Upper lobe of left lung (tissue), 6 donors: ENCODE results near the gene RHOH. TPM values are rescaled to one million over a fixed set of nuclear protein-coding genes. Genes with fewer than 3 reads are reported as not detected.

Experiments used
- ATAC-seq, 2 donors: fragments of 200-7000 bp; cut with Tn5 transposase; one replicate each; pipeline ENCODE4 v1.9.1; 2022; ENCODE audit warnings: mild to moderate bottlenecking in 2 of 2, moderate library complexity in 2 of 2; ENCODE audit not compliant: low FRiP score in 2 of 2
- DNase-seq, 2 donors: peaks; one replicate each; pipeline ENCODE4 v3.0.0-alpha.2; 2019 to 2020
- H3K27ac ChIP-seq, 4 donors: fragments of 200-600 bp; sonication (generic); one replicate each; pipeline ENCODE4 v1.5.1; 2016 to 2019
- H3K27me3 ChIP-seq, 4 donors: fragments of 200-600 bp; sonication (generic); one replicate each; pipeline ENCODE4 v1.5.1; 2017 to 2019
- H3K36me3 ChIP-seq, 4 donors: fragments of 200-600 bp; sonication (generic); one replicate each; pipeline ENCODE4 v1.5.1; 2016 to 2019
- H3K4me1 ChIP-seq, 4 donors: fragments of 200-600 bp; sonication (generic); one replicate each; pipeline ENCODE4 v1.5.1; 2018 to 2019
- H3K4me3 ChIP-seq, 4 donors: fragments of 200-600 bp; sonication (generic); one replicate each; pipeline ENCODE4 v1.5.1; 2017 to 2019; ENCODE audit warnings: mild to moderate bottlenecking in 2 of 4, moderate library complexity in 1 of 4
- H3K9me3 ChIP-seq, 4 donors: fragments of 200-600 bp; sonication (generic); one replicate each; pipeline ENCODE4 v1.5.1; 2018 to 2019
- CTCF ChIP-seq, 6 experiments: fragments of 450-650 bp in 4 of 6; fragments of 200-600 bp in 2 of 6; sonication (generic) in 2 of 6; IDR thresholded peaks; one replicate each; pipeline ENCODE4 v1.5.1; 2016 to 2019; ENCODE audit warnings: antibody characterized with exemption in 6 of 6
- EP300 ChIP-seq, 4 donors: sonication (generic); formaldehyde crosslinking; IDR thresholded peaks; one replicate each; pipeline ENCODE4 v1.5.1; 2017; ENCODE audit warnings: antibody characterized with exemption in 4 of 4, control low read depth in 2 of 4
- POLR2A ChIP-seq, 4 donors: fragments of 450-650 bp; IDR thresholded peaks; one replicate each; pipeline ENCODE4 v1.5.1; 2016 to 2017; ENCODE audit warnings: antibody characterized with exemption in 4 of 4, mild to moderate bottlenecking in 2 of 4
- POLR2AphosphoS5 ChIP-seq, 2 donors: sonication (generic); formaldehyde crosslinking; IDR thresholded peaks; one replicate each; pipeline ENCODE4 v1.5.1; 2017; ENCODE audit warnings: antibody characterized with exemption in 2 of 2
- WGBS, 2 donors: methylation state at CpG; one replicate each; pipeline ENCODE4 v1.1.5; 2017 to 2018; 5-methylcytosine and 5-hydroxymethylcytosine counted together
- total RNA-seq, 6 donors: library from RNA; depleted of rRNA in 4 of 6; stranded (reverse); fragments of >200 nt in 4 of 6; gene quantifications; one replicate each; pipeline versions ENCODE4 v1.1.0 to v1.2.1, GENCODE V29; 2016 to 2021
- donor health status: DM: no; HTN: no; CAD: no; lungs with moderate emphysema.
- donor health status: DM: no; HTN: yes; CAD: no; lungs with severe emphysema.

RHOH gene
- total RNA-seq, 6 donors from 2014 or later = 5.5 to 19.9 (median 8.4) TPM

GRCh38 chr4:40214038-40214437 lies 17.2 kb downstream of the RHOH start:
- whole genome bisulfite sequencing, 2 donors = 93 to 96% methylated on average over 7 of the region's 7 CpGs
- Histone ChIP-seq H3K36me3 (no peaks in the 10 kb centered on the region), H3K27me3 (no peaks in the 10 kb centered on the region), H3K4me1 (no peaks in the 10 kb centered on the region), H3K27ac (no peak overlapping the region), H3K9me3 (no peaks in the 10 kb centered on the region), H3K4me3 (no peak overlapping the region)
- TF ChIP-seq POLR2AphosphoS5 (IDR thresholded peaks at IDR 0.05) (no peak), CTCF (IDR thresholded peaks at IDR 0.05) (no peak), EP300 (IDR thresholded peaks at IDR 0.05) (no peak), POLR2A (IDR thresholded peaks at IDR 0.05) (no peak)
- no peak for ATAC-seq
- no peak for DNase-seq

GRCh38 chr4:40214661-40215418 lies 18.0 kb downstream of the RHOH start:
- ATAC-seq (no peak), DNase-seq (no peak)
- H3K27ac ChIP-seq = no peak overlapping the region
- 76 to 81% methylated on average over 9 of the region's 9 CpGs for WGBS, 2 donors
- no peaks in the 10 kb centered on the region for H3K36me3 ChIP-seq
- H3K4me3 ChIP-seq = no peak overlapping the region
- TF ChIP-seq POLR2AphosphoS5 (IDR thresholded peaks at IDR 0.05) = no peak
- TF ChIP-seq POLR2A (IDR thresholded peaks at IDR 0.05) = no peak
- TF ChIP-seq CTCF (IDR thresholded peaks at IDR 0.05) = no peak
- no peak for TF ChIP-seq EP300 (IDR thresholded peaks at IDR 0.05)
- no peaks in the 10 kb centered on the region for H3K27me3 ChIP-seq
- no peaks in the 10 kb centered on the region for H3K9me3 ChIP-seq
- no peaks in the 10 kb centered on the region for H3K4me1 ChIP-seq

GRCh38 chr4:40216622-40217366 lies 20.0 kb downstream of the RHOH start:
- TF ChIP-seq POLR2AphosphoS5 (IDR thresholded peaks at IDR 0.05) = no peak
- no peak for TF ChIP-seq CTCF (IDR thresholded peaks at IDR 0.05)
- no peak for DNase-seq
- Histone ChIP-seq H3K4me1 (no peaks in the 10 kb centered on the region), H3K27me3 (no peaks in the 10 kb centered on the region), H3K9me3 (no peaks in the 10 kb centered on the region), H3K36me3 (no peaks in the 10 kb centered on the region), H3K4me3 (no peak overlapping the region), H3K27ac (no peak overlapping the region)
- no peak for ATAC-seq
- 56 to 67% methylated on average over 4 of the region's 4 CpGs for WGBS, 2 donors

- ATAC-seq (no peak), DNase-seq (no peak)
- TF ChIP-seq POLR2A (IDR thresholded peaks at IDR 0.05) (no peak), CTCF (IDR thresholded peaks at IDR 0.05) (no peak), POLR2AphosphoS5 (IDR thresholded peaks at IDR 0.05) (no peak), EP300 (IDR thresholded peaks at IDR 0.05) (no peak)
- no peaks in the 10 kb centered on the region for H3K4me1 ChIP-seq
- 67 to 79% methylated on average over 1 of the region's 1 CpG for WGBS, 2 donors
- H3K4me3 ChIP-seq = no peak overlapping the region
- no peaks in the 10 kb centered on the region for H3K36me3 ChIP-seq
- H3K27ac ChIP-seq = no peak overlapping the region
- H3K9me3 ChIP-seq = no peaks in the 10 kb centered on the region
- H3K27me3 ChIP-seq = no peaks in the 10 kb centered on the region
Observed at GRCh38 chr4:40221744-40222143, 24.9 kb downstream of the RHOH start.
